GM12873 (cell line): ENCODE results near the gene MLLT3.

ENCODE experiments used
- CTCF ChIP-seq: IDR thresholded peaks from 2 replicates; pipeline ENCODE4 v1.5.1; 2012; ENCODE audit warnings: low read depth, mild to moderate bottlenecking, moderate library complexity, low read length, control low read depth; ENCODE audit not compliant: insufficient read depth; ENCODE audit errors: missing control alignments

Gene MLLT3

GRCh38 chr9:20658677-20659473 lies 36.6 kb upstream of the MLLT3 start:
- TF ChIP-seq CTCF, result peak; percentile 9

DNA sequence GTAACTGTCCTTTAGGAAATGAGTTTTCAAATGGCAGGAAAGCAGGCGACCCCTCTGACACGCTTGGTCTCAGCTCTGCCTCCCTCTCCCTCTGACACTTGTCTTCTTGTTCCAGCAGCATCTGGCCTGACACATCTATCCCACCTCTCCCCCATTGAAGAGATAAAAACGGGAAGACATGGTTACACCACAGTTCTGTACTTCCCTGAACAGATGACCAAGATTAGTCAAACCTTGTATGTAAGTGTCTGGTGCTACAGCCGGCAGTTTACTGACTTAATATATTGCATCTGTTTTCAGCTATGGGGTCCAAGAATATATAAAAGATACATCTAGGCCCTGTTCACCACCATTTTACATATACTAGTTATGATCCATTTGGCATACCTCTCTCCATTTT lies 29.6 kb upstream of the MLLT3 start:
- TF ChIP-seq CTCF, result no peak

- TF ChIP-seq CTCF, result no peak
These were observed 28.5 kb upstream of the MLLT3 start for GRCh38 chr9:20650750-20651299.

- no peak for TF ChIP-seq CTCF
These were observed 28.0 kb upstream of the MLLT3 start for GRCh38 chr9:20650313-20650712.

- TF ChIP-seq CTCF, result no peak
These were observed 27.1 kb upstream of the MLLT3 start for GRCh38 chr9:20649381-20649780.

DNA sequence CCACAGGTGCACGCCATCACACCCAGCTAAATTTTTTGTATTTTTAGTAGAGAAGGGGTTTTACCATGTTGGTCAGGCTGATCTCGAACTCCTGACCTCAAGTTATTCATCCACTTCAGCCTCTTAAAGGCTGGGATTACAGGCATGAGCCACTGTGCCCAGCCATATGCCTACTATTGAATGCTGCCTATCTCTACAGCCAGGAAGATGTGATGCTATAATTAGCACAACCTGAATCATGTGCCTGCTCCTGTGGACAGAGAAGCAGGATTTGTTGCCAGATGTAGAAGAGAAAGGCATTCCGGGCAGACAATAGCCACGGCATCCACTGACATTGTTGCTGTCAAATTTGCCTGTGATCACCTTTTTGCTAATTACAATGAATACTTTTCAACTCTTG lies 24.4 kb upstream of the MLLT3 start:
- no peak for TF ChIP-seq CTCF

DNA sequence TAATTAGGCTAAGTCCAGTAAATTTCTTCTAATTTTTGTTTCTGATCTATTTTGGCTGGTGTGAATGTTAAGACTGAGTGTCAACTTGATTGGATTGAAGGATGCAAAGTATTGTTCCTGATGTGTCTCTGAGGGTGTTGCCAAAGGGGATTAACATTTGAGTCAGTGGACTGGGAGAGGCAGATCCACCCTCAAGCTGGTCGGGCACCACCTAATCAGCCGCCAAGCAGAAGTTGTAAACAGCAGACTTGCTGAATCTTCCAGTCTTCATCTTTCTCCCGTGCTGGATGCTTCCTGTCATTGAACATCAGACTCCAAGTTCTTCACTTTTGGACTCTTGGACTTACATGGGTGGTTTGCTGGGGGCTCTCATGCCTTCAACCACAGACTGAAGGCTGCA lies 21.4 kb upstream of the MLLT3 start:
- no peak for TF ChIP-seq CTCF
